Naive thymus-derived CD8-positive, alpha-beta T cell (primary cell): ENCODE results near the gene CELF3. TPM values are rescaled to one million over a fixed set of nuclear protein-coding genes. Genes with fewer than 3 reads are reported as not detected.
"Not testable (repeated sequence)": the region's sequence is repeated elsewhere in the genome, so short reads cannot be mapped to it uniquely, and the experiment has no call there.

Experiments
- ATAC-seq, 2 donors: fragments of 150-1000 bp; cut with Tn5 transposase in 1 of 2; sonication (Bioruptor Pico), chemical (Tn5 transposase) in 1 of 2; 1 replicate in 1 of 2; 2 replicates in 1 of 2; pipeline ENCODE4 v1.10.0; 2021; ENCODE audit warnings: mild to moderate bottlenecking in 2 of 2, moderate library complexity in 2 of 2
- POLR2A ChIA-PET: fragments of 350-600 bp; sonication (Branson Sonifier 250); formaldehyde crosslinking; loops from one replicate; lab custom pipeline; 2021; ENCODE audit warnings: antibody characterized with exemption; lab: Charles Lee
- DNase-seq, 10 donors: peaks; one replicate each; pipeline versions ENCODE4 v3.0.0 to v3.0.0-alpha.2; 2020 to 2022
- H3K27ac Mint-ChIP-seq, 10 donors: one replicate each; pipeline ENCODE4 v1.8.0; 2020 to 2022; ENCODE audit warnings: mild to moderate bottlenecking in 10 of 10, mixed read lengths in 10 of 10, moderate library complexity in 4 of 10, inconsistent platforms in 1 of 10
- H3K27me3 Mint-ChIP-seq, 5 donors: one replicate each; pipeline ENCODE4 v1.8.0; 2021 to 2022; ENCODE audit warnings: mixed read lengths in 5 of 5
- H3K36me3 Mint-ChIP-seq, 3 donors: one replicate each; pipeline ENCODE4 v1.8.0; 2020 to 2022; ENCODE audit warnings: mixed read lengths in 3 of 3, mild to moderate bottlenecking in 2 of 3, inconsistent platforms in 1 of 3
- H3K4me1 Mint-ChIP-seq, 4 donors: one replicate each; pipeline ENCODE4 v1.8.0; 2021 to 2022; ENCODE audit warnings: mixed read lengths in 4 of 4
- H3K4me3 Mint-ChIP-seq, 10 donors: one replicate each; pipeline ENCODE4 v1.8.0; 2020 to 2022; ENCODE audit warnings: mild to moderate bottlenecking in 10 of 10, mixed read lengths in 10 of 10, moderate library complexity in 6 of 10, inconsistent platforms in 1 of 10
- H3K9me3 Mint-ChIP-seq, 9 donors: one replicate each; pipeline ENCODE4 v1.8.0; 2020 to 2022; ENCODE audit warnings: mixed read lengths in 9 of 9, mild to moderate bottlenecking in 3 of 9, inconsistent platforms in 1 of 9, moderate library complexity in 1 of 9
- polyA plus RNA-seq, 3 donors: library from polyadenylated mRNA; unstranded; fragments of 300-500 nt; fragmentation: Illumina TruSeq; gene quantifications; one replicate each; pipeline ENCODE4 v1.2.3, GENCODE V29; 2021
- total RNA-seq, 8 experiments: library from RNA in 2 of 8; stranded (reverse) in 2 of 8; gene quantifications; one replicate each; pipeline ENCODE4 v1.2.3 and lab custom pipeline; 2021 to 2026

Gene CELF3
- total and polyA plus RNA-seq, 5 experiments from 2014 or later = not detected

- POLR2A ChIA-PET = not testable (repeated sequence)
Measured at GRCh38 chr1:151682901-151683300, 33.7 kb downstream of the CELF3 start.

GRCh38 chr1:151681923-151682322 lies 34.7 kb downstream of the CELF3 start:
- Mint-ChIP-seq H3K36me3 (peaks cover 0 to 58% (median 18%) of the 10 kb centered on the region in 3 donors), H3K4me1 (peaks cover 0 to 6% (median 2%) of the 10 kb centered on the region in 4 donors), H3K9me3 (no peaks in the 10 kb centered on the region), H3K27me3 (no peaks in the 10 kb centered on the region), H3K27ac (no peak overlapping the region), H3K4me3 (no peak overlapping the region)
- ATAC-seq = no peak
- no peak for DNase-seq
- POLR2A ChIA-PET = no interaction called here

More at GRCh38 chr1:151682901-151683300, 33.7 kb downstream of the CELF3 start:
- H3K36me3 Mint-ChIP-seq = peaks cover 0 to 65% (median 18%) of the 10 kb centered on the region in 3 donors
- H3K27ac Mint-ChIP-seq, H3K4me1 Mint-ChIP-seq, DNase-seq, ATAC-seq, H3K4me3 Mint-ChIP-seq, H3K9me3 Mint-ChIP-seq, H3K27me3 Mint-ChIP-seq: not testable (repeated sequence)

- POLR2A ChIA-PET = no interaction called here
- no peak for DNase-seq
- no peak overlapping the region for H3K4me3 Mint-ChIP-seq
- peaks cover 0 to 6% (median 2%) of the 10 kb centered on the region in 4 donors for H3K4me1 Mint-ChIP-seq
- peaks cover 0 to 54% (median 14%) of the 10 kb centered on the region in 3 donors for H3K36me3 Mint-ChIP-seq
- peak overlapping the region in 1 of 10 donors; percentile 48 for H3K27ac Mint-ChIP-seq
- no peaks in the 10 kb centered on the region for H3K27me3 Mint-ChIP-seq
- no peaks in the 10 kb centered on the region for H3K9me3 Mint-ChIP-seq
- no peak for ATAC-seq
Measured at GRCh38 chr1:151680826-151681225, 35.8 kb downstream of the CELF3 start.

- Mint-ChIP-seq H3K27ac (peak overlapping the region in 1 of 10 donors; percentile 48), H3K27me3 (no peaks in the 10 kb centered on the region), H3K36me3 (peaks cover 0 to 51% (median 14%) of the 10 kb centered on the region in 3 donors), H3K9me3 (no peaks in the 10 kb centered on the region), H3K4me3 (no peak overlapping the region), H3K4me1 (peaks cover 0 to 6% (median 2%) of the 10 kb centered on the region in 4 donors)
- DNase-seq (no peak), ATAC-seq (no peak)
- POLR2A ChIA-PET = no interaction called here
Measured at GRCh38 chr1:151680391-151680790, 36.2 kb downstream of the CELF3 start.

GRCh38 chr1:151673407-151673806 lies 43.2 kb downstream of the CELF3 start:
- ATAC-seq = no peak

GRCh38 chr1:151670036-151670675 lies 46.4 kb downstream of the CELF3 start:
- H3K4me3 Mint-ChIP-seq, DNase-seq, H3K9me3 Mint-ChIP-seq, ATAC-seq, H3K27me3 Mint-ChIP-seq, H3K4me1 Mint-ChIP-seq: not testable (repeated sequence)
- H3K36me3 Mint-ChIP-seq = peaks cover 15 to 84% (median 35%) of the 10 kb centered on the region in 3 donors
- POLR2A ChIA-PET = interaction anchor here (0.6 kb wide), 2 partner anchors 24 to 76 kb away, joined by 3 read pairs; no protein-coding TSS in a partner anchor
- H3K27ac Mint-ChIP-seq = peak overlapping the region in 3 of 10 donors; percentile 9 to 35 (median 14)

More at GRCh38 chr1:151673407-151673806, 43.2 kb downstream of the CELF3 start:
- Mint-ChIP-seq H3K9me3 (peaks cover 0 to 5% (median 0%) of the 10 kb centered on the region in 9 donors), H3K36me3 (peaks cover 15 to 74% (median 38%) of the 10 kb centered on the region in 3 donors), H3K4me1 (peaks cover 0 to 6% (median 2%) of the 10 kb centered on the region in 4 donors), H3K27me3 (no peaks in the 10 kb centered on the region), H3K27ac (peak overlapping the region in 2 of 10 donors; percentile 56 to 71), H3K4me3 (no peak overlapping the region)
- POLR2A ChIA-PET = no interaction called here
- DNase-seq = no peak

- peaks cover 12 to 80% (median 30%) of the 10 kb centered on the region in 3 donors for H3K36me3 Mint-ChIP-seq
- H3K27me3 Mint-ChIP-seq = no peaks in the 10 kb centered on the region
- H3K9me3 Mint-ChIP-seq = peaks cover 0 to 5% (median 0%) of the 10 kb centered on the region in 9 donors
- peaks cover 0 to 6% (median 1%) of the 10 kb centered on the region in 4 donors for H3K4me1 Mint-ChIP-seq
- DNase-seq (no peak), ATAC-seq (no peak)
- H3K27ac Mint-ChIP-seq = no peak overlapping the region
- H3K4me3 Mint-ChIP-seq = no peak overlapping the region
- POLR2A ChIA-PET = no interaction called here
Measured at GRCh38 chr1:151668090-151668489, 48.5 kb downstream of the CELF3 start.

- ATAC-seq = no peak
- Mint-ChIP-seq H3K4me3 (peak overlapping the region in 3 of 10 donors; percentile 37 to 66 (median 48)), H3K36me3 (peaks cover 0 to 83% (median 24%) of the 10 kb centered on the region in 3 donors), H3K9me3 (no peaks in the 10 kb centered on the region), H3K27me3 (no peaks in the 10 kb centered on the region), H3K4me1 (peaks cover 3 to 11% (median 6%) of the 10 kb centered on the region in 4 donors), H3K27ac (peak overlapping the region; percentile 0 to 89 (median 78))
- DNase-seq = no peak
- POLR2A ChIA-PET = interaction anchor here (0.6 kb wide), 1 partner anchor 242 kb away, joined by 3 read pairs; no protein-coding TSS in a partner anchor
Measured at GRCh38 chr1:151661751-151662150, 54.9 kb downstream of the CELF3 start.

GRCh38 chr1:151655371-151655770 lies 61.2 kb downstream of the CELF3 start:
- ATAC-seq (no peak), DNase-seq (no peak)
- Mint-ChIP-seq H3K27me3 (no peaks in the 10 kb centered on the region), H3K4me3 (no peak overlapping the region), H3K36me3 (peaks cover 0 to 71% (median 14%) of the 10 kb centered on the region in 3 donors), H3K4me1 (peaks cover 8 to 23% (median 20%) of the 10 kb centered on the region in 4 donors), H3K9me3 (peaks cover 0 to 2% (median 0%) of the 10 kb centered on the region in 9 donors), H3K27ac (peak overlapping the region in 1 of 10 donors; percentile 49)
- POLR2A ChIA-PET = no interaction called here

GRCh38 chr1:151653397-151653796 lies 63.2 kb downstream of the CELF3 start:
- H3K4me1 Mint-ChIP-seq = peaks cover 8 to 23% (median 20%) of the 10 kb centered on the region in 4 donors
- H3K4me3 Mint-ChIP-seq = no peak overlapping the region
- ATAC-seq (no peak), DNase-seq (no peak)
- H3K27me3 Mint-ChIP-seq = no peaks in the 10 kb centered on the region
- peaks cover 0 to 2% (median 0%) of the 10 kb centered on the region in 9 donors for H3K9me3 Mint-ChIP-seq
- peaks cover 0 to 62% (median 9%) of the 10 kb centered on the region in 3 donors for H3K36me3 Mint-ChIP-seq
- POLR2A ChIA-PET = no interaction called here
- H3K27ac Mint-ChIP-seq = peak overlapping the region in 1 of 10 donors; percentile 63

Other genes starting within 250 kb of the CELF3 start
- gene CGN, start 205.4 kb downstream of the CELF3 start, total RNA-seq = 1 to 10 TPM; 2.6 to 2.7 TPM
- 1 to 10 TPM in 2 of 3 donors, under 1 TPM in 1; 0.08 to 1.3 (median 1.0) TPM for gene CGN, start 205.4 kb downstream of the CELF3 start, polyA plus RNA-seq
- gene TUFT1, start 176.5 kb downstream of the CELF3 start, total RNA-seq = 1 to 10 TPM; 2.9 to 3.2 TPM
- gene TUFT1, start 176.5 kb downstream of the CELF3 start, polyA plus RNA-seq = 1 to 10 TPM in 2 of 3 donors, under 1 TPM in 1; 0.80 to 1.9 (median 1.7) TPM
- 10 to 100 TPM; 32.8 to 33.3 TPM for gene SNX27, start 104.8 kb downstream of the CELF3 start, total RNA-seq
- gene SNX27, start 104.8 kb downstream of the CELF3 start, polyA plus RNA-seq = 10 to 100 TPM in 1 of 3 donors, 1 to 10 TPM in 2; 8.3 to 12.2 (median 9.1) TPM
- not detected for gene RIIAD1, start 4.7 kb upstream of the CELF3 start, total RNA-seq
- not detected for gene RIIAD1, start 4.7 kb upstream of the CELF3 start, polyA plus RNA-seq
- 100 to 1,000 TPM in 1 of 2 experiments, 10 to 100 TPM in 1; 97.9 to 110 TPM for gene MRPL9, start 46.7 kb upstream of the CELF3 start, total RNA-seq
- 100 to 1,000 TPM; 125 to 137 (median 127) TPM for gene MRPL9, start 46.7 kb upstream of the CELF3 start, polyA plus RNA-seq
- 10 to 100 TPM; 20.5 to 23.2 TPM for gene TDRKH, start 73.7 kb upstream of the CELF3 start, total RNA-seq
- gene TDRKH, start 73.7 kb upstream of the CELF3 start, polyA plus RNA-seq = 10 to 100 TPM; 14.7 to 15.9 (median 14.9) TPM
- not detected for gene LINGO4, start 88.6 kb upstream of the CELF3 start, total RNA-seq
- gene LINGO4, start 88.6 kb upstream of the CELF3 start, polyA plus RNA-seq = not detected
- not detected for gene RORC, start 115.0 kb upstream of the CELF3 start, total RNA-seq
- gene RORC, start 115.0 kb upstream of the CELF3 start, polyA plus RNA-seq = under 1 TPM in 1 of 3 donors, not detected in 2; 0.06 TPM
- gene C2CD4D, start 123.0 kb upstream of the CELF3 start, total RNA-seq = under 1 TPM in 1 of 2 experiments, not detected in 1; 0.21 TPM
- gene C2CD4D, start 123.0 kb upstream of the CELF3 start, polyA plus RNA-seq = under 1 TPM; 0.19 to 0.65 (median 0.26) TPM
- gene THEM5, start 136.9 kb upstream of the CELF3 start, total RNA-seq = not detected
- not detected for gene THEM5, start 136.9 kb upstream of the CELF3 start, polyA plus RNA-seq
- 100 to 1,000 TPM; 154 to 166 TPM for gene THEM4, start 192.7 kb upstream of the CELF3 start, total RNA-seq
- gene THEM4, start 192.7 kb upstream of the CELF3 start, polyA plus RNA-seq = 100 to 1,000 TPM in 2 of 3 donors, 10 to 100 TPM in 1; 82.2 to 116 (median 103) TPM